ENCODE data around the gene MORC1.

The MORC1 gene

DNA sequence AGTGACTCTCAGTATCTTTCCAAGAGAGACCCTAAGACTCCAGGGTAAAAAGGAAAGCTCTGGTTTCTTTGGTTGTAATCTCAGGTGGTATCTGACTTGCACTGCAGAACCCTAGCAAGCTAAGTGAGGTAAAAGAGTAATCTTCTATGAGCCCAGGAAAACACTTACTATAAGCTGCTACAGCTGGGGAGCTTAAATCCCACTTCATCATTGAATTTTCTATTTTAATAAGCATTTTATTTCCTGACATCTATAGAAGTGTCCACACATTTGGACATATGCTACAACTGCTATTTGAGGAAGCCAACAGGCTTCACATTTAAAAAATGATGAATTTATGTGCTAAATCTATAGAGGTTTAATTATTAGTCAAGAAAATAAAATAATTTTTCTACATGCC, 91.1 kb downstream of the MORC1 start:
- DNase-seq: no peak

DNA sequence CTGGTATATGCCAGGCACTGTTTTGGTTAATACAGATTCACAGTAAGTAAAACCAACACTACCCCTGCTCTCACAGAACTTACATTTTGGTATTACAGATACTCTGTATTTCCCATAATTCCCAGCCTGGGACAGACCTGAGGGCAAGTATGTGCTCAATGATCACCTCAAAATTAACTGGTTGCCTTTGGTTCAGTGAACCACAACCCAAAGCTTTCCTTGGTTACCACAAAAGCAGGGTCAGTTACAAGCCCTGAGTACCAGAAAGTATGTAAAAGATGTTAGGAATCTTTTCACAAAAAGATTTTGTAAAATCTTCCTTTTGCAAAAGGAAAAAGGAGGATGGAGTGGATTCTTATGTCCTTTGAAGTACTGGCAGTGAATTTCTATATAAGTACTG, 92.0 kb downstream of the MORC1 start:
- DNase-seq: no peak

DNA sequence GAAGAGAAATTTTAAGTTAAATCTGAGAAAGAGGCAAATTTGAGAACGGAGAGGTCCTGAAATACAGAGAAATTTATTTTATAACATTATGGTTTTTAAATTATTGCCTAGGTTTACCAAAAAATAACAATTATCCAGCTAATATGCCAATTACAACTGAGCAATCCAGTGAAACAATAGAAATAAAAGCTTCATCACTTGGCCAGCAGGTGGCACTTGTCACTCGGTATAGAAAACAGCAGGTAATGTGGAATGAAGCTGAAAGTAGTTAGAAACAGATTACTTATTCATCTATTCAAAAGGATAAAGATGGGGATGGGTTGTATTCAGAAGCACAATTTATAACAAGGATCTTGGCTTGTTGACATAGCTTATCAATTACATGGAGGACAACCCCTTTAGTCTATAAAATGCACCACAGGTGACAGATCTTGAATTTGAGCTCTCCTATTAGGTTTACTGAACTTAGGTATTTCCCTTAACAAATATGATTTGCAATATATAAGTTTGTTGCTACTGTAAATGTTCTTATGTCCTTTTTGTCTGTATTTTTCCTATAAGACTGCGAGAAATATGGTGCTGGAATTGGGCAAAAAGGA, 94.2 kb downstream of the MORC1 start:
- peak; percentile 41 for DNase-seq

DNA sequence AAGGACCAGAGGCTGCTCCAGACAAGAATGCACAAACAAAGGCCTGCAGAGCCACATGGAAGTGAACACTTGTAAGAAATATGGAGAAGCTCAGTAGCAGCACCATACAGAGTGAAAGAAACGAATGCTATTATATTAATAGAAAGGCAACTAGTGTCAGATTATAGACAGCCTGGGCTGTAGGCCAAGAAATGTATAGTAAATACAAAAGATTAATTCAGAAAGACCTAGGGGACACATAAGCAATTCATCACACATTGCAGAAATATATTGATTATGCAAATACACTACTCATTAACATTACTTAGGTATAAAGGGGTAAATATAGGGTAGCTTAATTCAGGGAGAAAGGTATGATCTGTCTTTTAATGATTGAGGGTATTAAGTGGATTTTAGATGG, 94.8 kb downstream of the MORC1 start:
- no peak for DNase-seq

- DNase-seq: no peak
Measured at GRCh38 chr3:109021556-109021955, 96.4 kb downstream of the MORC1 start.

GRCh38 chr3:109018828-109019227, 99.1 kb downstream of the MORC1 start:
- DNase-seq: no peak

- no peak for DNase-seq
Measured at GRCh38 chr3:109005443-109005842, 112.5 kb downstream of the MORC1 start.

DNA sequence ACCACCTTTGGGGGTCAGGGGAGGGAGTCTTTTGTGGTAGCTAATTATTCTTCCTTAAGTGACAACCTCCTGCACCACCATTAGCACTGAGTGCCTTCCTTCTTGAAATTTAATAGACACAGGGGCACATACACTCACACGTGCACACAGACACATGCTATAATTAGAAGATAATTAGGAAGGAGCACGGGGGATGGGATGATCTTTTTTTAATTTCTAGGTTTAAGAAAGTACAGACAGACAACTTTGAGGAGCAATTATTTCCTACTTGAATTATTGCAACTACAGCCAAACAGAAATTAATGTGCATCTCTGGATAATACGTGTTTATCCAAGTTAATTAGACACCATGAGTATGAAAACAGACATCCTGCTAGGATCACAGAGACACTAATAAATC, 119.5 kb downstream of the MORC1 start:
- no peak for DNase-seq

DNA sequence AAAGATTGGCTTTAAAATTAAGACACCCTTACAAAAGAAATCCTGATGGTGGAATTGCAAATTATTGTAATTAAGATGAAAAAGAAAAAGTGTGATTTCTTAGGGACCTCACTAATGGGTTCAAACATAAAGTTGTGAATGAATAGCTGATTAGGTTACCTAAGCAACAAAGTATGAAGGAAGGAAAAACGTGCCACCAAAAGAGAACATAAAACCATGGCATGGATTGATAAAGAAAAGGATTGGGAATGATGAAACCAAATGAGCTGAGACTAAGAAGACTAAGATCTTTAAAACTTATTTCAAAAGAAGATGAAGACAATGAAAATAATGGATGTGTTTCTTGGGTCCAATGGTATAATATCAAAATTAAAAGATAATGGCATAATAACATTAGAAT, 132.1 kb downstream of the MORC1 start:
- DNase-seq: no peak

DNA sequence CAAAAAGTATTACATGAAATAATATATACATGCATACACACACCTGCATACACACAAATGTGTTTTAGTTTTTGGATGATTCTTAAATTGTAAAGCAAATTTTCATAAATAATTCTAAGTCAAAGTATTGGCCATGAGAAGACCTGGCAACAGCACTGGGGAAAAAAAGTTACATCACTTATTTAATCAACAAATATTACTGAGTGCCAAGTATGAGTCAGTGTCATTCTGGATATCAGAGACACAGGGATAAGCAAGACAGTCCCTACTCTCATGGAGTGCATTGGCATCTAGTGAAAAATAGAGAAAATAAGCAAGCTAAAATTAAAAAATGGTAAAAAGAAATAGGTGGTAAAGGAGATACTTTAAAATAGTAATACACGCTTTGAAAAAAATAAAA, 134.9 kb downstream of the MORC1 start:
- DNase-seq: no peak

GRCh38 chr3:108976058-108976457, 141.9 kb downstream of the MORC1 start:
- no peak for DNase-seq

DNA sequence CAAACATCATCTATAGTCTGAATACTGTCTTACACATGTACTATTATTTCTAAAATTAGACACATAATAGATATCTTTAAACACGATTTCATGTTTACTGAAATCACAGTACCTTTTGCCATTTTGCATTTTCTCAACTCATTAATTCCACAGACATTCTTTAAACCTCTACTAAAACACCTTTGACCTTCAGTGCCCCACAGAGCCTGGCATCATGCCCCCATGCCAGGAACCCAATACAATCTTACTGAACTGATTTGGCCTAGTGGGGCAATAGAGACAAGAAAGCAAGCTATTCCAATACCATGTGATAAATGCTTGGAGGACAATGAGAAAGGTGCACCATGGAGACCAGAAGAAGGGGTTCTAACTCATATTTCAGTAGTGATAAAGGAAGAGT, 144.9 kb downstream of the MORC1 start:
- DNase-seq: no peak

- DNase-seq: no peak
Measured at GRCh38 chr3:108972482-108972881, 145.5 kb downstream of the MORC1 start.

DNA sequence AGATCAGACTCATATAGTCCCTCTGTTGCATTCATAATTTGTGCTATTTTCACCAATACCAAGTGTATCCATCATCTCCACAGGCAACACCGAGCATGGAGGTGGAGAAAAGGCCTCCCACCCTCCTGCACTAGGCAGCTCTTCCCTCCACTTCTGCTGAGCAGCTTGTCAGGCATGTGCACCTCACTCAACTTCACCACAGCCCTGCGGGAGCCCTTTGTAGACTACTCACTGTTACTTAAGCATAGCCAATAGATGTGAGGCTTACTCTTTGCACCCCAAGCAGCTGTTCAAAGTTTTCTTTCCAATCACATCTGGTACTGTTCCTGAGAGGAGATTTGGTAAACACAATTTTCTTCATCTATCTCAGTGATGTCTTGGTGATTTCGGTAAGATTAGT, 147.4 kb downstream of the MORC1 start:
- no peak for DNase-seq

DNA sequence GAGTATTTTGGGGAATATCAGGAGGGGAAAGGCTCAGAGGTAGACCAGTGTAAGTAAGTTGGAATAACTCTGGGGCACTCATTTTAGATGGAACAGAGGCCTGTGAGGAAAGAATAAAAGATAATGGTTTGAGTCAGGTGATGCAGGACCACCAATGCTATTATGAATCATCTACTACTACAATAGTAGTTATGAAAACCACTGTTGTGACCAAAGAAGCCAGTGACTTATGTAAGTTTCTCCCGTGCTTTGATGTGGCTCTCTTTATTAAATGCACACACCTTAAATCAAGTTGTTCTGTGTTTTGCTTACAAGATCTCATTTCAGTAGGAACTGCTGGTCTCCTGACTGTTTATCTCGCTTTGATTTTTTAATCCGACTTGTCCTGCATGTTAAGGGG, 151.2 kb downstream of the MORC1 start:
- DNase-seq: no peak

DNA sequence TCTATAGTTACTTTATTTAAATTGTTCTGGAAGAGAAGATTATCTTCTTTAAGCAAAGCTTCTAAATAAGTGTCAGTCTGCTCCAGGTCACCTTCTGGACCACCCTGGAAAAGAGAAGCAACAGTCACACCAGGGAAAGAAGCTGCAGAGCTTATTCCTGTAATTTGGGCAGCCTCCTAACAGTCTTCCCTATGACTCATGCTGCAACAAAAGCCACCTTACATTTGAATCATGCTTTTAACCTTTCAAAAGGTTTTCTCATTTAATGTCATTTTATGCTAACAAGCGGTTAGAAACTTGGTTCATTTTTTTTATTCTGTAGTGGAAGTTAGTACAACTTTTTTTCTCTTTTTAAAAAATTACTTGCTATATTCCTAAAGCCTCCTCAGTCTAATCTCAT, 158.9 kb downstream of the MORC1 start:
- DNase-seq: no peak

GRCh38 chr3:108953700-108954099, 164.2 kb downstream of the MORC1 start, which contains the start of gene GUCA1C:
GUCA1C (minus strand) TSS chr3:108953879; CDS start chr3:108953762, 117 bp downstream.
- no peak for DNase-seq

- DNase-seq: no peak
Measured at GRCh38 chr3:108953210-108953609, 164.7 kb downstream of the MORC1 start.

DNA sequence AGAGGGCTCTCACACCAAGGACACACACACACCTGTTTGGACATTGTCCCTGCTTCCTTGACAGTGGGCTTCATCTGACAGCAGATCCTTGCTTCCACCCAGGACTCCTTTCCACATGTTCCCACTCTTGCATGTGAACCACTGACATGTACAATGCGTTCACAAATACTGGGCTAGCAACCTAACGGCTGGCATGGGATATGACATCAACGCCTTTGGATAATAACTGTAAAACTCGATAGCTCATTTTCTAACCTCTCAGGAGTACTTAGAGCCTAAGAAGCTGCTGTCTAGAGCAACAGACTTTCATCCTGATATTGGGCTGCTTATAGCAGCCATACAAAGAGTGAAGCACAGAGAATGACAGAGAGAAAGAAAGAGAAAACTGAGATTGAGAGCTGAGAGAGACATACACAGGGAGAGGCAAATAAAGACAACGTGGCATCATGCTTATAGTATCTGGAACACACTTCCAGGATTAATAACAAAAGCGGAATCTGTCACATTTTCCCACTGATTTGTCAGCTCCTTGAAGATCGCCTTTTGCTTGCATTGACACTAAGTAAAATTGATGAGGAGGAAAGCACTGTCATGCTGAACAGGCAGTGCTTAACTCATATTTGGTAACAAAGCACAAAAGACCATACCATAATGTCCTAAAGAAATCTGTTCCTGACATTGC, 166.0 kb downstream of the MORC1 start:
- DNase-seq: no peak

GRCh38 chr3:108947855-108948254, 170.1 kb downstream of the MORC1 start:
- DNase-seq: no peak

DNA sequence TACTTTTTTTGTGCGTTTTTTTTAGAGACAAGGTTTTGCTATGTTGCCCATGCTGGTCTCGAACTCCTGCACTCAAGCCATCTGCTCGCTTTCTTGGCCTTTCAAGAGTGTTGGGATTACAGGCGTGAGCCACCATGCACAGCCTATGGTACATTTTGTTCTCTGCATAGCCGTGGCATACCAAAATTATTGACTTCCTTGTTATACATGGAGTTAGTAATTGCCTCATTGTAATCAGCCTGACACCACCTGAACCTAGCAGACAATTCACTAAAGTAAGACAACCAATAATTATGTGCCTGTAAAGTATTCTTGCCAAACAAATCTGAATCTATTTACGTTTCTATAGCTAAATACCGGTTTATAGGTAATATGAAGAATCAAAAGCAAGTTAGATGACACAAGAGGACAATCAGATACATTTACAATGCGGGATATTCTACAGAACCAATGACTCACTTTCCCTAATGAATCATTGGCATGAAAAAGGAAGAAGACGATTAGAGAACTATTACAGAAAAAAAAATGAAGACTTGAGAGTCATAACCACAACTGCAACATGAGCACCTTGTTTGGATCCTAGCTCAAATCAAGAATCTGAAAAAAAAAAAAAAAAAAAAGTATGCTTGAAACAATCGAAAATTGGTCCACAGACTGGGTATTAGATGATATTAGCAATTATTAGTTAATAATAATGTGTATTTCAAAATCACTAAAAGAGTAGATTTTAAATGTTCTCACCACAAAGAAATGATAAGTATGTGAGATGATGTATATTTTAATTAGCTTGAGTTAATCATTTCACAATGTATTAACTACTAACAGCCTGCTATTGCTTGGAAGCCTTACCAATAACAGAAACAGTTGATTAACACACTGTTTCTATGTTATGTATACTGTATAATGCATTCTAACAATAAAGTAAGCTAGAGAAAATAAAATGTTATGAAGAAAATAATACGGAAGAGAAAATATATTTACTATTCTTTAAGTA, 171.3 kb downstream of the MORC1 start:
- no peak for DNase-seq

DNA sequence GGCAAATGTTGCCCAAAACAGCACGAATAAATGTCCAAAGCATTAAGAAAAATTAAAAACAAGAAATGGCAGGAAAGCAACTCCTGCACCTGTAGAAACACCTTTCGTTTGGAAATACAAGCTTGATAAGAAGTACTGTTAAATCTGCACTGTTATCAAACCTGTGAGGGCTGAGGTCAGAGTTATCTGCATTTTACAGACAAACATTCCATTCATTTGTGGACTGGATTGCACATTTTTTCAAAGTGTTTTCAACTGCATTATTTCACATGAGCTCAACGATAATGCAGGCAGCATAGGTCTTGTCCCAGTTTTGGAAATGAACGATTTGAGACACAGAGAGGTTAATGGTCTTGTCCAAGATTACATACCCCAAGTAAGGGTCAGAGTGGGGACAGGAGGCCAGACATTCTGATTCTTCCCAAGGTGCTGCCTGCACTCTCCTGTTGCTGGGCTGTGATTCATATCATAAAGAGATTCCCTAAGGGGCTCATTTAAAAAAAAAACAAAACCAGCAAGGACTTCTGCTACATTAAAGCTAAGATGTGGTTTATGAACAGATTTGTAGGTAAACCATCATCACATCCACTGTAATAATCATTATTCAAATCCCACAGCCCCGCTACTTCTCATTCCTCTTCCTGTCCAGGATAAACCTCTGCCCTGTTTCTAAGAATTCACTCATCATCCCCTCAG, 177.2 kb downstream of the MORC1 start:
- DNase-seq: no peak

GRCh38 chr3:108940166-108940565, 177.8 kb downstream of the MORC1 start:
- DNase-seq: no peak

Data from stimulated activated CD4-positive, alpha-beta T cell treated with anti-CD3 and anti-CD28 coated beads, Interleukin-4, amount 100 ng/mL, for 24 hours (primary cell).